ENCODE measurements around the gene DIPK1B.

GRCh38 chr9:136673088-136673974, 39.0 kb upstream of the DIPK1B start:
- TF ChIP-seq, protein P1, sequence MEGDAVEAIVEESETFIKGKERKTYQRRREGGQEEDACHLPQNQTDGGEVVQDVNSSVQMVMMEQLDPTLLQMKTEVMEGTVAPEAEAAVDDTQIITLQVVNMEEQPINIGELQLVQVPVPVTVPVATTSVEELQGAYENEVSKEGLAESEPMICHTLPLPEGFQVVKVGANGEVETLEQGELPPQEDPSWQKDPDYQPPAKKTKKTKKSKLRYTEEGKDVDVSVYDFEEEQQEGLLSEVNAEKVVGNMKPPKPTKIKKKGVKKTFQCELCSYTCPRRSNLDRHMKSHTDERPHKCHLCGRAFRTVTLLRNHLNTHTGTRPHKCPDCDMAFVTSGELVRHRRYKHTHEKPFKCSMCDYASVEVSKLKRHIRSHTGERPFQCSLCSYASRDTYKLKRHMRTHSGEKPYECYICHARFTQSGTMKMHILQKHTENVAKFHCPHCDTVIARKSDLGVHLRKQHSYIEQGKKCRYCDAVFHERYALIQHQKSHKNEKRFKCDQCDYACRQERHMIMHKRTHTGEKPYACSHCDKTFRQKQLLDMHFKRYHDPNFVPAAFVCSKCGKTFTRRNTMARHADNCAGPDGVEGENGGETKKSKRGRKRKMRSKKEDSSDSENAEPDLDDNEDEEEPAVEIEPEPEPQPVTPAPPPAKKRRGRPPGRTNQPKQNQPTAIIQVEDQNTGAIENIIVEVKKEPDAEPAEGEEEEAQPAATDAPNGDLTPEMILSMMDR (IDR thresholded peaks at IDR 0.05; ENCODE audit: low read depth, low read length, poor library complexity, severe bottlenecking): no peak
- no peak for TF ChIP-seq EZH2phosphoT487 (IDR thresholded peaks at IDR 0.05; ENCODE audit: borderline replicate concordance, low read length)
